Measurements from ENCODE around the gene SNU13. TPM values are rescaled to one million over a fixed set of nuclear protein-coding genes. Genes with fewer than 3 reads are reported as not detected.
"Not testable (repeated sequence)": the region's sequence is repeated elsewhere in the genome, so short reads cannot be mapped to it uniquely, and the experiment has no call there.

Gene SNU13
- total RNA-seq = 56.1 and 58.0 TPM in 2 replicates

GRCh38 chr22:41688365-41689211 is at the start of gene SNU13:
TSS of gene SNU13 (minus strand) at chr22:41688867. CDS start at chr22:41688796, 71 bp downstream.
- peak within 1 kb of the TSS; percentile 94 for H3K27ac ChIP-seq (ENCODE audit: low read depth, low read length)
- H3K9me3 ChIP-seq (ENCODE audit: low read depth, low read length) = no peaks in the 10 kb centered on the region
- H3K4me1 ChIP-seq (ENCODE audit: insufficient read depth, low read length) = peaks cover 22% of the 10 kb centered on the region
- H4K20me1 ChIP-seq (ENCODE audit: insufficient read depth, low read length) = peaks cover 7% of the 10 kb centered on the region
- peaks cover 50% of the 10 kb centered on the region for H3K79me2 ChIP-seq (ENCODE audit: insufficient read depth, low read length)
- peaks cover 2% of the 10 kb centered on the region for H3K36me3 ChIP-seq (ENCODE audit: insufficient read depth, low read length)
- H2AFZ ChIP-seq (ENCODE audit: low read length) = peak within 1 kb of the TSS; percentile 89
- H3K27me3 ChIP-seq (ENCODE audit: insufficient read depth, low read length) = no peaks in the 10 kb centered on the region
- TF ChIP-seq CTCF (IDR thresholded peaks at IDR 0.05; ENCODE audit: extremely low read depth, low read depth, low read length) = no peak
- DNase-seq (ENCODE audit: insufficient read length, low spot score, missing footprints) = peak; percentile 98
- H3K4me2 ChIP-seq (ENCODE audit: insufficient read depth, low read length) = peak within 1 kb of the TSS; percentile 88
- H3K4me3 ChIP-seq (ENCODE audit: insufficient read depth, low read length) = peak within 1 kb of the TSS; percentile 99

GRCh38 chr22:41733241-41733640 is 44.6 kb upstream of the SNU13 start:
- not testable (repeated sequence) for H4K20me1 ChIP-seq (ENCODE audit: insufficient read depth, low read length); H3K79me2 ChIP-seq (ENCODE audit: insufficient read depth, low read length); H2AFZ ChIP-seq (ENCODE audit: low read length); H3K27me3 ChIP-seq (ENCODE audit: insufficient read depth, low read length); H3K4me1 ChIP-seq (ENCODE audit: insufficient read depth, low read length); H3K9me3 ChIP-seq (ENCODE audit: low read depth, low read length); H3K36me3 ChIP-seq (ENCODE audit: insufficient read depth, low read length); H3K4me2 ChIP-seq (ENCODE audit: insufficient read depth, low read length); H3K27ac ChIP-seq (ENCODE audit: low read depth, low read length); DNase-seq (ENCODE audit: insufficient read length, low spot score, missing footprints); H3K4me3 ChIP-seq (ENCODE audit: insufficient read depth, low read length)

GRCh38 chr22:41732096-41732772 is 43.6 kb upstream of the SNU13 start:
- H3K27ac ChIP-seq (ENCODE audit: low read depth, low read length) = no peak overlapping the region
- no peaks in the 10 kb centered on the region for H3K27me3 ChIP-seq (ENCODE audit: insufficient read depth, low read length)
- no peaks in the 10 kb centered on the region for H3K4me1 ChIP-seq (ENCODE audit: insufficient read depth, low read length)
- no peak for DNase-seq (ENCODE audit: insufficient read length, low spot score, missing footprints)
- H3K36me3 ChIP-seq (ENCODE audit: insufficient read depth, low read length) = no peaks in the 10 kb centered on the region
- H3K9me3 ChIP-seq (ENCODE audit: low read depth, low read length) = no peaks in the 10 kb centered on the region
- H3K4me2 ChIP-seq (ENCODE audit: insufficient read depth, low read length) = no peak overlapping the region
- H3K4me3 ChIP-seq (ENCODE audit: insufficient read depth, low read length) = no peak overlapping the region
- no peaks in the 10 kb centered on the region for H4K20me1 ChIP-seq (ENCODE audit: insufficient read depth, low read length)
- no peaks in the 10 kb centered on the region for H3K79me2 ChIP-seq (ENCODE audit: insufficient read depth, low read length)
- no peak for TF ChIP-seq CTCF (IDR thresholded peaks at IDR 0.05; ENCODE audit: extremely low read depth, low read depth, low read length)
- no peak overlapping the region for H2AFZ ChIP-seq (ENCODE audit: low read length)

- TF ChIP-seq CTCF (IDR thresholded peaks at IDR 0.05; ENCODE audit: extremely low read depth, low read depth, low read length) = no peak
- Histone ChIP-seq H3K79me2 (ENCODE audit: insufficient read depth, low read length) (no peaks in the 10 kb centered on the region), H2AFZ (ENCODE audit: low read length) (no peak overlapping the region), H3K4me2 (ENCODE audit: insufficient read depth, low read length) (no peak overlapping the region), H3K36me3 (ENCODE audit: insufficient read depth, low read length) (no peaks in the 10 kb centered on the region), H3K9me3 (ENCODE audit: low read depth, low read length) (no peaks in the 10 kb centered on the region), H4K20me1 (ENCODE audit: insufficient read depth, low read length) (no peaks in the 10 kb centered on the region), H3K4me1 (ENCODE audit: insufficient read depth, low read length) (no peaks in the 10 kb centered on the region), H3K4me3 (ENCODE audit: insufficient read depth, low read length) (no peak overlapping the region), H3K27ac (ENCODE audit: low read depth, low read length) (no peak overlapping the region), H3K27me3 (ENCODE audit: insufficient read depth, low read length) (no peaks in the 10 kb centered on the region)
- DNase-seq (ENCODE audit: insufficient read length, low spot score, missing footprints) = no peak
Measured at GRCh38 chr22:41731609-41732008, 42.9 kb upstream of the SNU13 start.
